Measurements from ENCODE around the gene MET. TPM values are rescaled to one million over a fixed set of nuclear protein-coding genes. Genes with fewer than 3 reads are reported as not detected.

The MET gene
- total RNA-seq, 4 donors from 2014 or later, result 3.8 to 25.0 (median 18.6) TPM

DNA sequence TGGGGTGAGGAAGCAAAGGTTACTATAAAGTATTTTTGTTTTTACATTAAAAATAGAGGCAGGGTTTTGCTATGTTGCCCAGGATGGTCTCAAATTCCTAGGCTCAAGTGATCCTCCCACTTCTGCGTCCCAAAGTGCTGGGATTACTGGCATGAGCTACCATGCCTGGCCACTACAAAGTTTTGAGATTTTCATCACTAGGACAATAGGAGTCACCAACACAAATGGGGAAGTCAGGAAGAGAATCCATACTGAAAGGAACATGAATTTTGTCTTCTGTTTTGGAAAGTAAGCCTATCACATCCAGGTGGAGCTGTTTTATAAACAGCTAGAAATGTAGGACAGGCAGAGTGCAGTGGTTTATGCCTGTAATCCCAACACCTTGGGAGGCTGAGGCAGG lies 170.4 kb downstream of the MET start:
- DNase-seq, result no peak
- no peaks in the 10 kb centered on the region for H3K4me1 ChIP-seq
- WGBS, 2 donors, result 60% methylated on average over 1 of the region's 1 CpG; no CpG with 5 or more reads in 1 of the 2 donors
- intact Hi-C loops (cut with DNase I), result no loop called here
- H3K4me3 ChIP-seq, result no peak overlapping the region
- H3K27ac ChIP-seq, result no peak overlapping the region
- no peaks in the 10 kb centered on the region for H3K36me3 ChIP-seq
- no peaks in the 10 kb centered on the region for H3K9me3 ChIP-seq
- TF ChIP-seq, protein P1, sequence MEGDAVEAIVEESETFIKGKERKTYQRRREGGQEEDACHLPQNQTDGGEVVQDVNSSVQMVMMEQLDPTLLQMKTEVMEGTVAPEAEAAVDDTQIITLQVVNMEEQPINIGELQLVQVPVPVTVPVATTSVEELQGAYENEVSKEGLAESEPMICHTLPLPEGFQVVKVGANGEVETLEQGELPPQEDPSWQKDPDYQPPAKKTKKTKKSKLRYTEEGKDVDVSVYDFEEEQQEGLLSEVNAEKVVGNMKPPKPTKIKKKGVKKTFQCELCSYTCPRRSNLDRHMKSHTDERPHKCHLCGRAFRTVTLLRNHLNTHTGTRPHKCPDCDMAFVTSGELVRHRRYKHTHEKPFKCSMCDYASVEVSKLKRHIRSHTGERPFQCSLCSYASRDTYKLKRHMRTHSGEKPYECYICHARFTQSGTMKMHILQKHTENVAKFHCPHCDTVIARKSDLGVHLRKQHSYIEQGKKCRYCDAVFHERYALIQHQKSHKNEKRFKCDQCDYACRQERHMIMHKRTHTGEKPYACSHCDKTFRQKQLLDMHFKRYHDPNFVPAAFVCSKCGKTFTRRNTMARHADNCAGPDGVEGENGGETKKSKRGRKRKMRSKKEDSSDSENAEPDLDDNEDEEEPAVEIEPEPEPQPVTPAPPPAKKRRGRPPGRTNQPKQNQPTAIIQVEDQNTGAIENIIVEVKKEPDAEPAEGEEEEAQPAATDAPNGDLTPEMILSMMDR (IDR thresholded peaks at IDR 0.05), result no peak
- no peak for TF ChIP-seq POLR2A (IDR thresholded peaks at IDR 0.05)
- H3K27me3 ChIP-seq, result no peaks in the 10 kb centered on the region

DNA sequence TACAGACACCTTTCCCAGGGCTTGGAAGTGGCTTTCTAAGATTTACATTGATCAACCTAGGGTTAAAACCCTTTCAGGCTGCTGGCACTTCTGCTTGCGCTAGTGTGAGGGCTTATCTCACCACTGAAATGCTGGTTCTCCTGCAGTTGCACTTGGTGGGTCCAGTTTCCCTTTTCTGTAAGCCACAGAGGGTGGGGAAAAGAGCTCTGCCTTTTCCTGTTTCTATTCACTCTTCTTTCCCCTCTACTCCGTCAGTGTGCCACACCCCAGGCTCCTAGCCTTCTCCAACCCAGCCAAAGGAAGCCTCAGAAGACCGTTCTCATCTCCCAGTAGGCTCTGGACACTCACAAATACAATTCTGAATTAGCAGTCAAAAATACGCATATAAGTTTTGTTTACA lies 171.4 kb downstream of the MET start:
- H3K27ac ChIP-seq, result no peak overlapping the region
- H3K36me3 ChIP-seq, result no peaks in the 10 kb centered on the region
- 44 to 59% methylated on average over 4 of the region's 4 CpGs for WGBS, 2 donors
- no peak for DNase-seq
- TF ChIP-seq, protein P1 (IDR thresholded peaks at IDR 0.05), result no peak
- no peak for TF ChIP-seq POLR2A (IDR thresholded peaks at IDR 0.05)
- H3K4me1 ChIP-seq, result no peaks in the 10 kb centered on the region
- H3K27me3 ChIP-seq, result no peaks in the 10 kb centered on the region
- intact Hi-C loops (cut with DNase I), result no loop called here
- no peak overlapping the region for H3K4me3 ChIP-seq
- H3K9me3 ChIP-seq, result no peaks in the 10 kb centered on the region

Other genes with a start within 250 kb of the MET start
- gene CAV2, start 172.5 kb upstream of the MET start, total RNA-seq, result 10 to 100 TPM; 31.8 to 85.3 (median 73.4) TPM
- 100 to 1,000 TPM in 2 of 4 donors, 10 to 100 TPM in 2; 21.7 to 171 (median 86.8) TPM for gene CAV1, start 147.2 kb upstream of the MET start, total RNA-seq
- gene CAPZA2, start 190.4 kb downstream of the MET start, total RNA-seq, result 100 to 1,000 TPM in 1 of 4 donors, 10 to 100 TPM in 3; 68.7 to 123 (median 84.1) TPM